NT2/D1 (cell line): ENCODE results near the gene EPS8L1.

Experiments
- SUZ12 ChIP-seq: IDR thresholded peaks from 2 replicates; pipeline ENCODE4 v1.6.1; 2011; ENCODE audit not compliant: insufficient read length, insufficient read depth; ENCODE audit errors: extremely low read depth
- YY1 ChIP-seq: IDR thresholded peaks from 2 replicates; pipeline ENCODE4 v1.6.1; 2011; ENCODE audit not compliant: insufficient read length, insufficient read depth
- ZNF274 ChIP-seq: IDR thresholded peaks from 2 replicates; pipeline ENCODE4 v1.6.1; 2011; ENCODE audit warnings: mild to moderate bottlenecking, low read depth, low read length

- TF ChIP-seq ZNF274 (no peak), SUZ12 (no peak), YY1 (no peak)
These were observed 44.5 kb upstream of the EPS8L1 start for GRCh38 chr19:55031178-55031577.
